ENCODE measurements around the gene TRAPPC12.

TRAPPC12 gene

GRCh38 chr2:3429066-3429610 lies 49.6 kb downstream of the TRAPPC12 start:
- no peak for TF ChIP-seq TOX (CRISPR knock-in tag; IDR thresholded peaks at IDR 0.05; ENCODE audit: borderline replicate concordance)
- TF ChIP-seq CSDC2 (CRISPR knock-in tag; IDR thresholded peaks at IDR 0.05): no peak
- TF ChIP-seq RARB (CRISPR knock-in tag; IDR thresholded peaks at IDR 0.05): no peak
- no peak for TF ChIP-seq ISL1 (CRISPR knock-in tag; IDR thresholded peaks at IDR 0.05)
- TF ChIP-seq ZFP30 (CRISPR knock-in tag; IDR thresholded peaks at IDR 0.05): no peak
- no peak for TF ChIP-seq ZNF8 (CRISPR knock-in tag; IDR thresholded peaks at IDR 0.05)
- no peak for TF ChIP-seq ZNF565 (CRISPR knock-in tag; conservative IDR thresholded peaks at IDR 0.05; ENCODE audit: low read depth)
- TF ChIP-seq ARNTL (CRISPR knock-in tag; IDR thresholded peaks at IDR 0.05; ENCODE audit: borderline replicate concordance, low read depth): no peak
- no peak for TF ChIP-seq OSR1 (CRISPR knock-in tag; IDR thresholded peaks at IDR 0.05)
- no peak for TF ChIP-seq PPARA (CRISPR knock-in tag; IDR thresholded peaks at IDR 0.05; ENCODE audit: borderline replicate concordance)
- TF ChIP-seq ZNF70 (CRISPR knock-in tag; IDR thresholded peaks at IDR 0.05): no peak
- TF ChIP-seq, protein P1, sequence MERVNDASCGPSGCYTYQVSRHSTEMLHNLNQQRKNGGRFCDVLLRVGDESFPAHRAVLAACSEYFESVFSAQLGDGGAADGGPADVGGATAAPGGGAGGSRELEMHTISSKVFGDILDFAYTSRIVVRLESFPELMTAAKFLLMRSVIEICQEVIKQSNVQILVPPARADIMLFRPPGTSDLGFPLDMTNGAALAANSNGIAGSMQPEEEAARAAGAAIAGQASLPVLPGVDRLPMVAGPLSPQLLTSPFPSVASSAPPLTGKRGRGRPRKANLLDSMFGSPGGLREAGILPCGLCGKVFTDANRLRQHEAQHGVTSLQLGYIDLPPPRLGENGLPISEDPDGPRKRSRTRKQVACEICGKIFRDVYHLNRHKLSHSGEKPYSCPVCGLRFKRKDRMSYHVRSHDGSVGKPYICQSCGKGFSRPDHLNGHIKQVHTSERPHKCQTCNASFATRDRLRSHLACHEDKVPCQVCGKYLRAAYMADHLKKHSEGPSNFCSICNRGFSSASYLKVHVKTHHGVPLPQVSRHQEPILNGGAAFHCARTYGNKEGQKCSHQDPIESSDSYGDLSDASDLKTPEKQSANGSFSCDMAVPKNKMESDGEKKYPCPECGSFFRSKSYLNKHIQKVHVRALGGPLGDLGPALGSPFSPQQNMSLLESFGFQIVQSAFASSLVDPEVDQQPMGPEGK (CRISPR knock-in tag; IDR thresholded peaks at IDR 0.05; ENCODE audit: borderline replicate concordance): no peak
- TF ChIP-seq, protein P2, sequence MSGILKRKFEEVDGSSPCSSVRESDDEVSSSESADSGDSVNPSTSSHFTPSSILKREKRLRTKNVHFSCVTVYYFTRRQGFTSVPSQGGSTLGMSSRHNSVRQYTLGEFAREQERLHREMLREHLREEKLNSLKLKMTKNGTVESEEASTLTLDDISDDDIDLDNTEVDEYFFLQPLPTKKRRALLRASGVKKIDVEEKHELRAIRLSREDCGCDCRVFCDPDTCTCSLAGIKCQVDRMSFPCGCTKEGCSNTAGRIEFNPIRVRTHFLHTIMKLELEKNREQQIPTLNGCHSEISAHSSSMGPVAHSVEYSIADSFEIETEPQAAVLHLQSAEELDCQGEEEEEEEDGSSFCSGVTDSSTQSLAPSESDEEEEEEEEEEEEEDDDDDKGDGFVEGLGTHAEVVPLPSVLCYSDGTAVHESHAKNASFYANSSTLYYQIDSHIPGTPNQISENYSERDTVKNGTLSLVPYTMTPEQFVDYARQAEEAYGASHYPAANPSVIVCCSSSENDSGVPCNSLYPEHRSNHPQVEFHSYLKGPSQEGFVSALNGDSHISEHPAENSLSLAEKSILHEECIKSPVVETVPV (CRISPR knock-in tag; IDR thresholded peaks at IDR 0.05): no peak
- TF ChIP-seq, protein P3, sequence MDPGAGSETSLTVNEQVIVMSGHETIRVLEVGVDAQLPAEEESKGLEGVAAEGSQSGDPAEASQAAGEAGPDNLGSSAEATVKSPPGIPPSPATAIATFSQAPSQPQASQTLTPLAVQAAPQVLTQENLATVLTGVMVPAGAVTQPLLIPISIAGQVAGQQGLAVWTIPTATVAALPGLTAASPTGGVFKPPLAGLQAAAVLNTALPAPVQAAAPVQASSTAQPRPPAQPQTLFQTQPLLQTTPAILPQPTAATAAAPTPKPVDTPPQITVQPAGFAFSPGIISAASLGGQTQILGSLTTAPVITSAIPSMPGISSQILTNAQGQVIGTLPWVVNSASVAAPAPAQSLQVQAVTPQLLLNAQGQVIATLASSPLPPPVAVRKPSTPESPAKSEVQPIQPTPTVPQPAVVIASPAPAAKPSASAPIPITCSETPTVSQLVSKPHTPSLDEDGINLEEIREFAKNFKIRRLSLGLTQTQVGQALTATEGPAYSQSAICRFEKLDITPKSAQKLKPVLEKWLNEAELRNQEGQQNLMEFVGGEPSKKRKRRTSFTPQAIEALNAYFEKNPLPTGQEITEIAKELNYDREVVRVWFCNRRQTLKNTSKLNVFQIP (CRISPR knock-in tag; IDR thresholded peaks at IDR 0.05; ENCODE audit: borderline replicate concordance, low read depth): no peak
- TF ChIP-seq TSHZ2 (CRISPR knock-in tag; IDR thresholded peaks at IDR 0.05): no peak
- no peak for TF ChIP-seq ESRRG (CRISPR knock-in tag; IDR thresholded peaks at IDR 0.05)
- TF ChIP-seq CREB5 (CRISPR knock-in tag; IDR thresholded peaks at IDR 0.05; ENCODE audit: low read depth): no peak
- TF ChIP-seq ZC3H10 (CRISPR knock-in tag; IDR thresholded peaks at IDR 0.05): no peak
- TF ChIP-seq BACH2 (CRISPR knock-in tag; IDR thresholded peaks at IDR 0.05; ENCODE audit: borderline replicate concordance): no peak
- no peak for ATAC-seq

DNA sequence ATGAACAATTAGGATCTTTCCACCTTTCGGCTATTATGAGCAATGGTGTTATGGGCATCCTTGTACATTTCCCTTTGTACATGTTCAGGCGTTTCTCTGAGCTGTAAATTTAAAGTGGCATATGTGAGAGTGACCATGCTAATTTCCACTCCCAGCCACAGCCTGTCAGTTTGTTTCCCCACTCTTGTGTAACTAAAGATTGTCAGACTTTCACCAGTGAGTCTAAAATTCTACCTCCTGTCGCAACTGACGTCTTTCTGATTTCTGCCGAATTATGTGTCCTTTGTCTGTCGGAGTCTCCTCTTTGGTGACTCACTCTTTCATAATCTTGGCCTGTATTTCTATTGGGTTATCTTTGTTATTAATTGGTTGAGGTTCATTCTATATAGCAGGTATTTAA lies 50.7 kb downstream of the TRAPPC12 start:
- TF ChIP-seq SNAI2 (CRISPR knock-in tag; IDR thresholded peaks at IDR 0.05): no peak
- TF ChIP-seq ZFP3 (CRISPR knock-in tag; IDR thresholded peaks at IDR 0.05): 0 out of 2 replicates have a peak, but pooled peaks have one; percentile 24
- TF ChIP-seq ISL1 (CRISPR knock-in tag; IDR thresholded peaks at IDR 0.05): peak; percentile 44
- peak; percentile 44 for ATAC-seq

DNA sequence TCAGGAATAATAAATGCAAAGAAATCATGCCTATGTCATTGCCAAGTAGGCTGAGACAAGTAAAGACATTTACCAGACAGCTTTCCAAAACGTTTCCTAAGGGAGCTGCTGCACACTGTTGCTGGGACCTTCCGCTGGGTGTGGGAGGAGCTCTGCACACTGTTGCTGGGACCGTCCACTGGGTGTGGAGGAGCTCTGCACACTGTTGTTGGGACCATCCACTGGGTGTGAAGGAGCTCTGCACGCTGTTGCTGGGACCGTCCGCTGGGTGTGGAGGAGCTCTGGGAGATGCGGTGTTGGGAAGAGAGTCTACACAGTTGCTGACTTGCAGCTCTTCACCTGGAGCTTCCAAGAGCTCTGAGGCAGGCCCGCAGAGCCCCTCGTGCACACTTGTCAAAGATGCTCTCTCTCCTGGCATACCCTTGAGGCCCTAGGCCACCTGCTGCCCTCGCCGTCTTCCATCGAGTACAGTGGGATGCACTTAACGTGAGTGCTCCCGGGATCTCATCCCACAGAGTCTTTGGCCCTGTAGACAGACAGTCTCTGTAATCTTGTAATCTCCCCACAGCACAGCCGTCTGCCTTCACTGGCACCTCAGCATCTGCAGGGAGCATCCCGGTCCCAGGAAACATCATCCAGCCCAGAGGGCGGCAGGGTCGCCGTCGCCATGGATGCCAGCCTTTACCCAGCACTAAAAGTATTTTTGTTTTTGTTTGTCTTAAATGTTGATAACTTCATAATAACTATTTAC lies 51.4 kb downstream of the TRAPPC12 start:
- no peak for TF ChIP-seq ZFP3 (CRISPR knock-in tag; IDR thresholded peaks at IDR 0.05)
- ATAC-seq: peak; percentile 66

Measured in SK-N-SH treated with all-trans-retinoic acid at 6 μM for 48 hours (cell line).